PC-9 (cell line): ENCODE measurements around the gene VRTN. TPM values are rescaled to one million over a fixed set of nuclear protein-coding genes. Genes with fewer than 3 reads are reported as not detected.

ENCODE experiments used
- BruUV-seq: library from RNA; stranded (reverse); fragments of 400-500 nt; replicated peaks from 2 replicates; lab custom pipeline; 2021; lab: Mats Ljungman, UMichigan
- CTCF ChIA-PET: fragments of 300-600 bp; sonication (Branson Sonifier 250); formaldehyde crosslinking; loops from one replicate; lab custom pipeline; 2022; ENCODE audit warnings: antibody characterized with exemption; lab: Charles Lee
- POLR2A ChIA-PET: fragments of 300-600 bp; sonication (Branson Sonifier 250); formaldehyde crosslinking; loops from one replicate; lab custom pipeline; 2022; ENCODE audit warnings: antibody characterized with exemption; ENCODE audit not compliant: unreplicated experiment; lab: Charles Lee
- DNase-seq, 2 experiments: peaks; one replicate each; pipeline versions ENCODE4 v3.0.0 to v3.0.0-alpha.2; 2015 to 2022; ENCODE audit warnings: mixed read lengths in 1 of 2
- H2AFZ ChIP-seq: fragments of 200-600 bp; sonication (generic); 2 replicates; pipeline ENCODE4 v1.8.1; 2017; ENCODE audit warnings: antibody characterized with exemption
- H3F3A ChIP-seq: fragments of 200-600 bp; sonication (generic); 2 replicates; pipeline ENCODE4 v1.8.1; 2017; ENCODE audit warnings: antibody characterized with exemption, mild to moderate bottlenecking, low read depth; ENCODE audit not compliant: insufficient read depth
- H3K27ac ChIP-seq: fragments of 200-600 bp; sonication (generic); 2 replicates; pipeline ENCODE4 v1.6.1; 2016; ENCODE audit warnings: mixed run types
- H3K27me3 ChIP-seq: fragments of 200-600 bp; sonication (generic); 2 replicates; pipeline ENCODE4 v1.6.1; 2016; ENCODE audit warnings: low read depth, mixed run types; ENCODE audit not compliant: insufficient read depth
- H3K36me3 ChIP-seq: fragments of 200-600 bp; sonication (generic); 2 replicates; pipeline ENCODE4 v1.6.1; 2016; ENCODE audit warnings: low read depth, mixed run types
- H3K4me1 ChIP-seq: fragments of 200-600 bp; sonication (generic); replicated peaks from 2 replicates; pipeline ENCODE4 v1.6.1; 2016; ENCODE audit warnings: mixed run types; ENCODE audit not compliant: insufficient read depth
- H3K4me2 ChIP-seq: fragments of 200-600 bp; sonication (generic); 2 replicates; pipeline ENCODE4 v1.6.1; 2017; ENCODE audit warnings: mixed run types
- H3K4me3 ChIP-seq: fragments of 200-600 bp; sonication (generic); 2 replicates; pipeline ENCODE4 v1.6.1; 2016; ENCODE audit warnings: mixed run types
- H3K79me2 ChIP-seq: fragments of 200-600 bp; sonication (generic); 2 replicates; pipeline ENCODE4 v1.6.1; 2017; ENCODE audit warnings: low read depth, mixed run types
- H3K9me2 ChIP-seq: fragments of 200-600 bp; sonication (generic); 2 replicates; pipeline ENCODE4 v1.8.1; 2017; ENCODE audit warnings: mild to moderate bottlenecking; ENCODE audit not compliant: insufficient read depth
- H3K9me3 ChIP-seq: fragments of 200-600 bp; sonication (generic); 2 replicates; pipeline ENCODE4 v1.8.1; 2016; ENCODE audit warnings: low read depth; ENCODE audit not compliant: insufficient read depth
- H4K20me1 ChIP-seq: fragments of 200-600 bp; sonication (generic); 2 replicates; pipeline ENCODE4 v1.8.1; 2017; ENCODE audit not compliant: insufficient read depth
- CTCF ChIP-seq: fragments of 200-600 bp; sonication (generic); conservative IDR thresholded peaks from 2 replicates; pipeline ENCODE4 v1.6.1; 2017; ENCODE audit warnings: mixed run types, antibody characterized with exemption, mild to moderate bottlenecking, moderate library complexity
- EZH2 ChIP-seq: fragments of 200-600 bp; sonication (generic); IDR thresholded peaks from 2 replicates; pipeline ENCODE4 v1.8.0; 2017; ENCODE audit warnings: antibody characterized with exemption, low read depth
- intact Hi-C: fragments of 100-400 bp; cut with micrococcal nuclease; formaldehyde crosslinking; loops from one replicate; pipeline ENCODE4 v1.10.0; 2022; ENCODE audit not compliant: unreplicated experiment
- total RNA-seq: library from RNA; stranded (reverse); gene quantifications from 2 replicates; pipeline ENCODE4 v1.2.3, GENCODE V29; 2021

VRTN gene
- total RNA-seq, 1 experiment from 2014 or later: not detected

GRCh38 chr14:74400031-74400685 is 51.9 kb downstream of the VRTN start:
- Histone ChIP-seq H2AFZ (no peak overlapping the region), H3K27ac (0 out of 2 replicates have a peak overlapping the region, but pooled peaks have one; percentile 76), H3F3A (peaks cover 33% of the 10 kb centered on the region), H3K9me3 (no peaks in the 10 kb centered on the region), H3K4me3 (no peak overlapping the region), H3K27me3 (no peaks in the 10 kb centered on the region), H3K4me1 (peaks cover 32% of the 10 kb centered on the region), H4K20me1 (no peaks in the 10 kb centered on the region), H3K9me2 (no peaks in the 10 kb centered on the region), H3K4me2 (peak overlapping the region; percentile 90; the same call in 1 of the 2 replicates), H3K36me3 (no peaks in the 10 kb centered on the region), H3K79me2 (no peaks in the 10 kb centered on the region)
- CTCF ChIA-PET: no interaction called here
- TF ChIP-seq EZH2 (no peak), CTCF (0 out of 2 replicates have a peak, but pooled peaks have one; percentile 34)
- BruUV-seq: no TSS peak
- intact Hi-C loops: no loop called here
- DNase-seq: no peak
- POLR2A ChIA-PET: interaction anchor here (0.7 kb wide), 2 partner anchors 19 to 52 kb away, joined by 3 to 6 read pairs; no protein-coding TSS in a partner anchor

GRCh38 chr14:74400919-74401503 is 52.7 kb downstream of the VRTN start:
- H2AFZ ChIP-seq: peak overlapping the region; percentile 80
- no peaks in the 10 kb centered on the region for H3K9me2 ChIP-seq
- H3F3A ChIP-seq: peaks cover 33% of the 10 kb centered on the region
- no peaks in the 10 kb centered on the region for H3K79me2 ChIP-seq
- BruUV-seq: no TSS peak
- H3K4me2 ChIP-seq: peak overlapping the region; percentile 90
- intact Hi-C loops: no loop called here
- peaks cover 32% of the 10 kb centered on the region for H3K4me1 ChIP-seq
- no peak for DNase-seq
- H3K4me3 ChIP-seq: peak overlapping the region; percentile 52
- POLR2A ChIA-PET: interaction anchor here (0.6 to 0.7 kb wide), 5 partner anchors 11 to 345 kb away, joined by 3 to 14 read pairs (median 6); partner anchors contain the start of gene NPC2
- CTCF ChIA-PET: no interaction called here
- no peaks in the 10 kb centered on the region for H3K36me3 ChIP-seq
- peak overlapping the region; percentile 76 for H3K27ac ChIP-seq
- TF ChIP-seq CTCF (no peak), EZH2 (no peak)
- no peaks in the 10 kb centered on the region for H4K20me1 ChIP-seq
- H3K9me3 ChIP-seq: no peaks in the 10 kb centered on the region
- H3K27me3 ChIP-seq: no peaks in the 10 kb centered on the region

GRCh38 chr14:74401504-74402241 is 53.4 kb downstream of the VRTN start:
- no peaks in the 10 kb centered on the region for H3K9me2 ChIP-seq
- no peaks in the 10 kb centered on the region for H3K27me3 ChIP-seq
- TF ChIP-seq EZH2 (no peak), CTCF (0 out of 2 replicates have a peak, but pooled peaks have one; percentile 18)
- H4K20me1 ChIP-seq: no peaks in the 10 kb centered on the region
- no peaks in the 10 kb centered on the region for H3K79me2 ChIP-seq
- no TSS peak for BruUV-seq
- peak; percentile 70 to 74 for DNase-seq
- intact Hi-C loops: no loop called here
- no peaks in the 10 kb centered on the region for H3K36me3 ChIP-seq
- no peaks in the 10 kb centered on the region for H3K9me3 ChIP-seq
- peak overlapping the region; percentile 52 for H3K4me3 ChIP-seq
- POLR2A ChIA-PET: interaction anchor here (0.6 kb wide), 3 partner anchors 11 to 345 kb away, joined by 4 to 14 read pairs (median 6); partner anchors contain the start of gene NPC2
- peaks cover 32% of the 10 kb centered on the region for H3K4me1 ChIP-seq
- peaks cover 33% of the 10 kb centered on the region for H3F3A ChIP-seq
- H3K27ac ChIP-seq: peak overlapping the region; percentile 76
- CTCF ChIA-PET: interaction anchor here (0.8 kb wide), 1 partner anchor 75 kb away, joined by 3 read pairs; no protein-coding TSS in a partner anchor
- peak overlapping the region; percentile 80 for H2AFZ ChIP-seq
- H3K4me2 ChIP-seq: peak overlapping the region; percentile 90
